Gastroesophageal sphincter (tissue), 3 donors: ENCODE measurements around the gene ZNF223.

Experiments
- CTCF ChIP-seq, 4 experiments: fragments of 200-600 bp in 2 of 4; fragments of 450-650 bp in 2 of 4; sonication (generic) in 1 of 4; IDR thresholded peaks; one replicate each; pipeline ENCODE4 v1.5.1; 2017 to 2019; ENCODE audit warnings: antibody characterized with exemption in 4 of 4, mild to moderate bottlenecking in 2 of 4, moderate library complexity in 2 of 4
- POLR2A ChIP-seq, 2 donors: fragments of 450-650 bp; IDR thresholded peaks; one replicate each; pipeline ENCODE4 v1.6.1; 2017; ENCODE audit warnings: antibody characterized with exemption in 2 of 2, mild to moderate bottlenecking in 2 of 2, moderate library complexity in 1 of 2

DNA sequence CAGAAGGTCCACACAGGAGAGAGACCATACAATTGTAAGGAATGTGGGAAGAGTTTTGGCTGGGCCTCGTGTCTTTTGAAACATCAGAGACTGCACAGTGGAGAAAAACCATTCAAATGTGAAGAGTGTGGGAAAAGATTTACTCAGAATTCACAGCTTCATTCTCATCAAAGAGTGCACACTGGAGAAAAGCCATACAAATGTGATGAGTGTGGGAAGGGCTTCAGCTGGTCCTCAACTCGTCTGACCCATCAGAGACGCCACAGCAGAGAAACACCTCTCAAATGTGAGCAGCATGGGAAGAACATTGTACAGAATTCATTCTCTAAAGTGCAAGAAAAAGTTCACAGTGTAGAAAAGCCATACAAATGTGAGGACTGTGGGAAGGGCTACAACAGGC lies 55.9 kb downstream of the ZNF223 start:
- TF ChIP-seq POLR2A (IDR thresholded peaks at IDR 0.05) (no peak), CTCF (IDR thresholded peaks at IDR 0.05) (no peak)
